Measurements from ENCODE around the gene SMC4.

Gene SMC4

GRCh38 chr3:160482796-160483195 is 83.3 kb downstream of the SMC4 start:
- no peak overlapping the region for H3K4me3 ChIP-seq (ENCODE audit: low read length)
- no peak for TF ChIP-seq CTCF (conservative IDR thresholded peaks at IDR 0.05; ENCODE audit: low read length)
- DNase-seq (ENCODE audit: low read depth): no peak

Data from AG10803 (cell line).